CD1c-positive myeloid dendritic cell (primary cell): Measurements from ENCODE around the gene SRA1.

Experiments
- DNase-seq: peaks from one replicate; pipeline ENCODE4 v3.0.0-alpha.2; 2016; ENCODE audit errors: extremely low spot score

SRA1 gene

DNA sequence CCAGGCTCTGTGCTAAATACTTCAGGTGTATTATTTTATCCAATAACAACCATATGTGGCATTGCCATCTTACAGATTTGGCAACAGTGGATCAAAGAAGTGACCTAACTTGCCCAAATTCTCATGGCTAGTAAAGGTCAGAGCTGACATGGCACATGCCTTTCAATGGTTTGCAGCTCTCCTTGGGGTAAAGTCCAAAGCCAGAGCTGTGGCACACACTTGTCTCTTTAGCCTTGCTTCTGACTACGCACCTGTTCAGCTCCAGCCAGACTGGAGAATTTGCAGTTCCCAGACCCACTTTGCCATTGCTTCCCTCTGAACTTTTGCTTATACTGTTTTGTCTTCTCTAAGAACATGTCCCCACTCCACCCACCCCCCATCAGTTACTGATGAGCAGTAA, 13.2 kb upstream of the SRA1 start:
- DNase-seq: no peak

DNA sequence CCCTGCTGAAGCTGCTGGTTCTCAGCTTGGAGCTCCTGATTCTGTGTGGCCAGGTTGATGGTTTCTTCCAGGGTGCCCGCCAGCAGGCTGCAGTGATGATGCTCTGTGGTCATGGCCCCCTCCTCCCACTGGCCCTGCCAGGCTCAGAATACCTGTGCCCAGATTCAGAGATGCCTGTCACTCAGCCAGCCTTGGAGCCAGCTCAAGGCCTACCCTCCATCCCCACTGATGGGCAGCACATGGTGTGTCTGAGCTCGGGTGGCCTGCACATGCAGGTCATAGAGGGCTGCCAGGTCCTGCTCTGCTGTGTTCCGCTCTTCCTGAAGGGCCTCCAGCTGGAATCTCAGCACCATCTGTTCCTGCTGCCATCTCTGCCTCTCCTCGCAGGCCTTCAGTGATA, 12.8 kb upstream of the SRA1 start:
- DNase-seq: no peak

DNA sequence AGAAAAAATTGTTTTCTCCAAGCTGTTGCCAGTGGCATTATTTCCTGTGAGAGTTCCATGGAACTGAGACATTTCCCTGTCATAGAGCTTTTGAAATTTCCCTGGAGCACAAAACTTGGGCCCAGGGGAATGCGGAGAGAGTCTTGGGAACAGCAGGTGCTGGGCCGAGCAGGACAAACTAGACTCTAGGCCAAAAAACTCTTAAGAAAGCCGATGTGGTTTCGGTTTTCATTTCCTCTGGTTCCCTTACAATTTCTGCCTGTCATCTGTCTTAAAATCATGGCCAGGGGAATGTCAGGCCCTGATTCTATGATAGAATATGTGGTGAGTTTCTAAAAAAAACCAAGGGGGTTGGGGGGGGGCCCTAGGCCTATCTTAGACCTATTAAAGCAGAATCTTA, 11.9 kb upstream of the SRA1 start:
- peak; percentile 38 for DNase-seq

DNA sequence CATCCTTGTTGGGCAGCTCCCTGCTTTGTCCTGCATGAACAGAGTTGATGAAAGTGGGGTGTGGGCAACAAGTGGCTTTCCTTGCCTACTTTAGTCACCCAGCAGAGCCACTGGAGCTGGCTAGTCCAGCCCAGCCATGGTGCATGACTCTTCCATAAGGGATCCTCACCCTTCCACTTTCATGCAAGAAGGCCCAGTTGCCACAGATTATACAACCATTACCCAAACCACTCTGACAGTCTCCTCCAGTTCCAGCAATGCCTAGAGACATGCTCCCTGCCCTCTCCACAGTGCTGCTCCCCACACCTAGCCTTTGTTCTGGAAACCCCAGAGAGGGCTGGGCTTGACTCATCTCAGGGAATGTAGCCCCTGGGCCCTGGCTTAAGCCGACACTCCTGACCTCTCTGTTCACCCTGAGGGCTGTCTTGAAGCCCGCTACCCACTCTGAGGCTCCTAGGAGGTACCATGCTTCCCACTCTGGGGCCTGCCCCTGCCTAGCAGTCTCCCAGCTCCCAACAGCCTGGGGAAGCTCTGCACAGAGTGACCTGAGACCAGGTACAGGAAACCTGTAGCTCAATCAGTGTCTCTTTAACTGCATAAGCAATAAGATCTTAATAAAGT, 11.3 kb upstream of the SRA1 start:
- no peak for DNase-seq

DNA sequence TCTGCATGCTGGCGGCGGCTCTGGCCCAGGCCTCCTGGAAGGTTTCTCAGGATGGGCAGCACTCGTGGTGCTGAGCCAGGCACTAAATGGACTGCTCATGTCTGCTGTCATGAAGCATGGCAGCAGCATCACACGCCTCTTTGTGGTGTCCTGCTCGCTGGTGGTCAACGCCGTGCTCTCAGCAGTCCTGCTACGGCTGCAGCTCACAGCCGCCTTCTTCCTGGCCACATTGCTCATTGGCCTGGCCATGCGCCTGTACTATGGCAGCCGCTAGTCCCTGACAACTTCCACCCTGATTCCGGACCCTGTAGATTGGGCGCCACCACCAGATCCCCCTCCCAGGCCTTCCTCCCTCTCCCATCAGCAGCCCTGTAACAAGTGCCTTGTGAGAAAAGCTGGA, 10.6 kb upstream of the SRA1 start:
- no peak for DNase-seq

DNA sequence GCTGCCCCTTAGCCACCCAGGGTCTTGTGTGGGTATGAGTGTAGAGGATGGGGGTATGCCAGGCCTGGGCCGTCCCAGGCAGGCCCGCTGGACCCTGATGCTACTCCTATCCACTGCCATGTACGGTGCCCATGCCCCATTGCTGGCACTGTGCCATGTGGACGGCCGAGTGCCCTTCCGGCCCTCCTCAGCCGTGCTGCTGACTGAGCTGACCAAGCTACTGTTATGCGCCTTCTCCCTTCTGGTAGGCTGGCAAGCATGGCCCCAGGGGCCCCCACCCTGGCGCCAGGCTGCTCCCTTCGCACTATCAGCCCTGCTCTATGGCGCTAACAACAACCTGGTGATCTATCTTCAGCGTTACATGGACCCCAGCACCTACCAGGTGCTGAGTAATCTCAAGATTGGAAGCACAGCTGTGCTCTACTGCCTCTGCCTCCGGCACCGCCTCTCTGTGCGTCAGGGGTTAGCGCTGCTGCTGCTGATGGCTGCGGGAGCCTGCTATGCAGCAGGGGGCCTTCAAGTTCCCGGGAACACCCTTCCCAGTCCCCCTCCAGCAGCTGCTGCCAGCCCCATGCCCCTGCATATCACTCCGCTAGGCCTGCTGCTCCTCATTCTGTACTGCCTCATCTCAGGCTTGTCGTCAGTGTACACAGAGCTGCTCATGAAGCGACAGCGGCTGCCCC, 10.0 kb upstream of the SRA1 start:
- DNase-seq: no peak

DNA sequence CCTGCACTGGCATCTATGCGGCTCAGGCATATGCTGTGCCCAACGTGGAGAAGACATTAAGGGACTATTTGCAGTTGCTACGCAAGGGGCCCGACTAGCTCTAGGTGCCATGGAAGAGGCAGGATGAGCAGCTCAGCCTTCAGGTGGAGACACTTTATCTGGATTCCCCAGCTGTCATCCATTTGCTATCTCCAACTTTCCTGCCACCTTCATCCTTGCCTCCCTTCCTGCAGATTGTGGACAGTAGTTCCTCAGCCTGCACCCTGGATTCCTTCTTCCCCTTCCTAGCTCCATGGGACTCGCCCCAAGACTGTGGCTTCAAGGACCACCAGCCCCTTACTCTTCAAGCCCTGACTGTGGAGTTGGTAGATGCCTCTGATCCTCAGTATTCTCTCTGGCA, 9.4 kb upstream of the SRA1 start:
- no peak for DNase-seq

DNA sequence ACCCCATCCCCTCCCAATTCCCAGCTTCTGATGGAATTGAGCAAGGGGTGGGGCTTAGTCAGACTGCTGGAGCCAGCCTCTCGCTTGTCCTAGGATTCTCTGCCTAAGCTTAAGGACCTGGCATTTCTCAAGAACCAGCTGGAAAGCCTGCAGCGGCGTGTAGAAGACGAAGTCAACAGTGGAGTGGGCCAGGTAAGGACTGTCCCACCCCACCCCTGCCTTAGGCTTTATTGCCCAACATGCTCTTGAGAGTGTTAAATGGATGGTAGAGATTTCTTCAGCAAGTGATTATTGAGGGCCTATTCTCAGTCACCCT, 8.5 kb upstream of the SRA1 start:
- DNase-seq: no peak

DNA sequence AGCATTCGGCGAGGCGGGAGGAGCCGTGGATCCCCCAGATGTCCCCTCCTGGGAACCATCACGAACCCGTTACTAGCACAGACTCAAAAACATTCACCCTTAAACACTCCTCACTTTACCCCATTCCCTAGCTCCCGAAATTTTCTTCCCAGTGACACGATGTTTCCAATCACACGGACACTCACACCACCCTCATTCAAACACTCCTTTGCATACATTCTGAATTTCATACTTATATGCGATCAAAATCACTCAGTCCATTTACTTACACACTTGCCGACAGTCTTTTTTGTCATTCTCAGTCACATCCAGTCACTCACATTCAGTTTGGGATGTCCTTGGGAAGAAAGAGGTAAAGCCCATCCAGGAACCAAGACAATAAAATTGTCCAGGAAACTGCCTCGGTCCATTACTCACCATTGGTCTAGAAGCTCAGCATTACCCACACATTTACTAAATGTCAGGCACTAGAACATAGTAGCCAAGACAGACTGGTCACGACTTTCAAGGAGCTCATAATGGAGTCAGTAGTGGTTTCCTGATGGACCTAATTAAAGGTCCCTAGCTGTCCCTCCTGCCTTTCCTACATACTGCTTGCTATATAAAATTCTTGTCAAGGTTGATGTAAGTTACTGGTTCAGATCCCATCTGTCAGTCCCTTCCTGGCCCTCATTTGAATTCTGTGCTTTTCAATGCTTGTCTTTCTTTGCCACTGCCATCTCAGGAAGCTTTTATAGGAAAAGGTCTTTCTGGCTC, 7.9 kb upstream of the SRA1 start:
- peak; percentile 27 for DNase-seq

DNA sequence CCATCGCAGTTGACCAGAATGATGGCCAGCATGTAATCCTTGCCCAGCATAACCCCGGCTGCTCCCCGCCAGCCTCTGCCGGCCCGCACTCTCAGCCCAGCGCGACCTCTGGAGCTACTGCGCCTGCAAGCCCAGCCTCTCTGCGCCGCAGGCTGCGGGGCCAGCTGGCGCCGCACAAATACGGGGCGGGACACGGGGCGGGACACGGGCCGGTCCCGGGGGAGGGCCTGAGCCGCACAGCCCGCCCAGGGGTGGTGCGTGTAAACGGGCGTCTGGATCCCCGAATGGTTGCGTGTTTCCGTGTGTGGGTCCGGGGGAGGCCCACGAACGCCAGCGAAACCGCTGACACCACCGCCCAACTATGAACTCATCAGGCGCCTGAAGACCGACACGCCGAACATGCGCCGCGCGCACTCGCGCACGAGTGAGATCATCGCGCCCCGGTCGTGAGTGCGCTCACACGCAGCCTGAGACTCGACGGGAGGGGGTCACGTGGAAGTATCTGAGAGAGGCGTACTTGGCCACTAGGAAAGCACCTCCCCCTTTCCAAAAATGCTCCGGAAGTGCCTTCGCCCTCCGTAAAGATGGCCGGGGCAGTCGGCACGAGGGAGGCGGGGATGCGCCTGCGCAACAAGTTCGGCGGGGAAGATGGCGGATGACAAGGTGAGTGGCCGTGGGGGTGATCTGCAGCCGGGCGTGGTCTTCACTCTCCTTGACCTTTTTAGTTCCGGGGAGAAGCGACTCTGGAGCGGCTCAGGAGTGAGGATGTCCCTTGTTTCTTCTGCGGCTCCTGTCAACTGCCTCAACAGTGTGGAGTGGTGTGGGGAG, 7.1 kb upstream of the SRA1 start, which contains the start of the genes APBB3 and SLC35A4:
Gene APBB3 (minus strand): TSS at position 403 of the 828 bp plus-strand sequence. CDS start 353 bp downstream, at position 50.
Gene SLC35A4 (plus strand): TSS at position 633 of the 828 bp plus-strand sequence. CDS start 2,342 bp downstream, outside the sequence.
- DNase-seq: peak; percentile 100

DNA sequence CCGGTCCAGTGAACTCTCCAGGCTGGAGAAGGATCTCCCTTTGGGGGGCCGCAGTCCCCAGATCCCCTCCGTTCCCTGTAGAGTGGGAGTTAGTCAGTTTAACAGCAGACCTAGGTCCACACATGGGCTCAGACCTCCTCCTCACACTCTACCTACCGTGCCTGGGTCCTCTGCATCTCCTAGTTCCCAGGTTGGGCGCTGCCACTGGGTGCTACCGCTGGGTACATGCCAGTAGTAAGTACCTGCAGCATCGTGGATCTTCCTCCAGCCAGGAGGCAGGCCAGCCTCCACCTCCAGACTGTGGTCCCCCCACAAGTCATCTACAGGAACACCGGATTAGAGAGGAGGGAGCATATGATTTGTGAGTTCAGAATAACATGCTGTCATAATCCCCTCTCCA, 6.3 kb upstream of the SRA1 start:
- no peak for DNase-seq

DNA sequence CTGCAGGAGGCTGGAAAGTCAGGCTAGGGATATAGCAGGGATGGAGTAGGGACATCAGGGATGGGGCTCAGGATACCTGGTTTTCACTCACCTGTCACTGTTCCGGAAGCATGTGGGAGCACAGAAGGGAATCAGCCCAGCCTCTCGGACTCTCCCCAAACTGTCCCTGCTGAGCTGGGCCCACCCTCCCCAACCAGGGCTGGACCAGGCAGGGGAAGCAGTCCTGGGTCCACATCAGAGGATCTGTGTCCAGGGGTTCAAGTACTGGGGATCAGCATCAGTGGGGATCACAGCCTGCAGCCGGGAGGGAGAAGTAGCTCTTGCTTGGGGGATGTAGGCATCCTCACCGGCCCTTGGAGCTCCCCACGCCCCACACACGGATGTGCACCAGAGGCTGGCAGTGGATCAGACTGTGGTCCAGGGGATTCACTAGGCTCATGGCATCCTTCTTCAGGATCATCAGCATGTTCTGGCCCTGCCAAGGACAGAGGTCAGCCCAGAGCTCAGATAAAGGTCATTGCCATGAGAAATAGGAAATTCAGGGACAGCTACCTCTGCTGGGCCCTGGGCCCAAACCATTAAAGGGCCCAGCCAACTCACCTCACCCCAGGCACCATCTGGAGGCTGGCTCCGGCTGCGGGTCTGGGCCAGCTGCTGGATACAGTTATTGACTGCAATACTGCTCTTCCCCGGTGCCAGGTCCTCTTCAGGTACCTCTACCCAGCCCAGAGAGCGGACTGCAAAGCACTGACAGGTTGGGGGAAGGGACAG, 4.7 kb upstream of the SRA1 start:
- DNase-seq: no peak

DNA sequence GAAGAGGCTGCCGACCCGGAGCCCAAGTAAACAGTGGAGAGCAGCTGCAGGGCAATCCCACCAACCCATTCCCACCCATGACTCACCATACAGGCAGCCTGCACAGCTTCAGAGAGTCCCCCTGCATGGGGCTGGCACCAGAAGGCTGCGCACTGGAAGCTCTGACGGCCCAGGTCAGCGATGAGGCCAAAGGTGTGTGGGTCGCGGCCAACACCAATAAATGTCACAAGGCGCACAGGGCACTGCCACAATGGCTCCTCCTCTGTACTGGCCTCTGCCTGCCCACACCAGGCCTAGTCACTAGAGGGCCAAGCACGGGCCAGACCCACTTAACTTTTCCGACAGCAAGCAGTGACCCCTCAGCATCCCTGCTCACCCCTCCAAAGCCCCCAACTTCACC, 3.0 kb upstream of the SRA1 start:
- DNase-seq: no peak

DNA sequence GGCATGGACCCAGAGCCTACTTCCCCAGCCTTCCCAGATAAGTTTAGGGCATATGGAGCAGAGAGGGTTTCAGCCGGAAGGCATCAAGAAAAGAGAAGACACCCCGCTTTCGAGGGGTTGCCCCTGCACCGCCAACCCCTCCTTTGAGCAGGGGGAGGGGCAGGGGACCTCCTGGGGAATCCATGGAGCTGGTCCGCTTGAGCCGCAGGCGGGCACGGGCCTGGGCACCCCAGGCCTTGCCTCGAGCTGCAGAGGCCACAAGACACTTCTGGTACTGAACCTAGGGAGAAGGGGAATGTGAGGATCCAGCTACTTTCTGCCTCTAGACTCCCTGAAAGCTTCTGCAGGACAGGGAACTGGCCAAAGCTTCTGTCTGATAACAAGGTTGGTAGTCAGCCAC, 1.3 kb upstream of the SRA1 start:
- DNase-seq: no peak

DNA sequence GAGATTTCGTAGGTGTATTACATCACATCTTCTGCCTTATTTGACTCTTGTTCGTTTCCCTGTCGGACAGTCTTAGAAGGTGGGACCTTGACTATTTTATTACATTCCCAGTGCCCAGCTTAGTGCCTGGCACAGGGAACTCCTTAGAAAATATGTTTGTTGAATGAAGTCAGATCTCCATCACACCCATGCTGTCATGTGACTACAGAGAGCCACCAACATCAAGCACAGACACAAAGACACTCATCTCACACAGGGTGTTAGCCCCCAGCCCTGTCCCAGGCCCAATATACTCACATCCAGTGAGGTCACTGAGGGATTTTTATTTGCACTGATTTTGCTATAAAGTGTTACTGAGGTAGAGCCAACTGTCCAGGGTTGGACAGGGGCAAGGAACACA, 692 bp upstream of the SRA1 start:
- DNase-seq: no peak

DNA sequence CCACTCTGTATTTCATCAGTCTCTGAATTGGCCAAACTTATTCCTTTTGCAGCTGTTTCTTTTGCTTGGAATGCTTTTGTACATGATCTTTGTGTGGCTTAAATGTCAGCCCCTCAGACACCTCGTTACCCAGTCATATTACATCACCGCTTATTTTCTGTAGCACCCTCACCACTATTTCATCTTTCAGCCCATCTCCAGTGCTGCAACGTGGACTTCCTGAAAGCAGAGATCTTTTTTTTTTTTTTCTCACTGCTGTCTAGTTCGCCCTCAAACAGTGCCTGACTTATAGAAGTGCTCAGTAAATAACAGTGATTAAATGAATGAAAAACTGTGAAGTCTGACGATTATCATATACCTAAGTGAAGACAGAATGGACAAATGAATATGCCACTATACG, 835 bp downstream of the SRA1 start:
- DNase-seq: peak; percentile 39

DNA sequence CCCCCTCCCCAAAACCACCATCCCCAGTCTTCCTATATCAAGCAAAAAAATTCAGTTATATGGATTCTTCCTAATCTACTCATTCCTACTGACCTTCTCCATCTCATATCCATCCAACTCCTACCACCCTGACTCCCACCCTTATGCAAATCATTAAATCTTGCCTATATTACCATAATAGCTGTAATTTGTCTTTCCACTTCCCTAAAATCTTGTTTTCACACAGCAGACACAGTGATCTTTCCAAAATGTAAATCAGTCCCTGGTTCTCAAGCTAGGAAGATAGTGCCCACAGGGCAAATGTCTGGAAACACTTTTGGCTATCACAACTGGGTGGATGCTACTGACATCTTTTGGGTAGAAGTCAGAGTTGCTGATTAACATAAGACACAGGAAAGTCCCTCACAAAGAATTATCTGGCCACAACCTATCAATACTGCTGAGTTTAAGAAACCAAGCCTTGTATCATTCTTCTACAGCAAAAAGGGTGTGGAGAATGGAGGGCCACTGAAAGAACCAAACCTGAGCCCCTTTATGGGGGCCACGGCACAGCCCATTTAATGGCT, 1.4 kb downstream of the SRA1 start:
- DNase-seq: peak; percentile 32

DNA sequence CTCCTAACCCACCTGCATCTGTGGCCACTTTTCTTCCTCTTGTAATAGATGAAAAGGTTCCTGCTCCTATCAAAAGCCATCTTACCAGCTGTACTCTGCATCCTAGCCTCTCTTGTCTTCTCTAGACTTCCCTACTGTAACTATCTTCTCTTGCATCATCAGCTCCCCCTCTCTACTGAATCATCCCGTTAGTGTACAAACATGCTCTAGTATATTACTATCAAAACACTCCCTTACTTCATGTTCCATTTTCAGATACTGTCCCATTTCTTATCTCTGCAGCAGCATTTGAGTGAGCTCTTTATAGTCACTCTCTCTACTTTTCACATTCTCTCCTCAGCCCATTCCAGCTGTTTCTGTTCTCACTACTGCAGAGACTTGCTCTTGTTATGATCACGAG, 2.8 kb downstream of the SRA1 start:
- DNase-seq: peak; percentile 45

DNA sequence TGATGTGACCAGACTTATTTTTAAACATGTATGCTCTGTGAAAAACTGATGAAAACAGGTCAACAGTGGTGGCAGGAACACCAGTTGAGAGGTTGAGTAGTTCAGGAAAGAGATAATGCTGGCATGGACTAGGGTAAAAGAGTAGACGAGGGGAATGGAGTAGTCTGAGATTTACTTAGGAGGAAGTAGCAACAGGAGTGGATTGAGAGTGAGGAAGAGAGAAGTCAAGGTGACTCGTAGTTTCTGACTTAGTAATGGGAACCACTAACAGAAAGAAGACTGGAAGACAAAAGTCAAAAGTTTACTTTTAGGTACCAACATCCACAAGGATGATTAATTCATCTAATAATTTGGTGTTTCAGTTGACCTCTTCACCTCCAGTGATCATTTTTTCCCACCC, 3.6 kb downstream of the SRA1 start:
- DNase-seq: peak; percentile 33

DNA sequence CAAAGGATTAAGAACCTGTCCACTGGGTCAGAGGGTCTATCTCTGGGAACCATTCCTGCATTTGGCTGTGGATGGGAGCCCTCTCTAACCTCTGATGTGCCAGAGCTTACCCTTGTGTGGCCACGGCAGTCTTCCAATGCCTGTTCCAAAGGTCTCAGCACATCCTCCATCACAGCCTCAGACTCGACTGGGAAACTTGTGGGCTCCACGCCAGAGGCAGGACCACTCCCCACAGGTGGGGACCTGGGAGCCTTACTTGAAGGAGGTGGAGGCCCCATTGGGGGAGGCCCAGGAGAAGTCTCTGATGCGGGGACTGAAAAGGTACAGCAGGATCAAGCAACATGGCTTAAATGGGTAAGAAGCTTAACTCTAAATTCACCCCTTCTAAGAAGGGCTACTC, 5.4 kb downstream of the SRA1 start:
- no peak for DNase-seq
